Stimulated activated CD4-positive, alpha-beta T cell treated with anti-CD3 and anti-CD28 coated beads, Interleukin-4, amount 100 ng/mL, for 4 hours (primary cell): ENCODE data around the gene PIP5K1B.

Experiments used
- DNase-seq, 2 experiments: peaks; one replicate each; pipeline ENCODE4 v3.0.0-alpha.2; 2020

PIP5K1B gene

DNA sequence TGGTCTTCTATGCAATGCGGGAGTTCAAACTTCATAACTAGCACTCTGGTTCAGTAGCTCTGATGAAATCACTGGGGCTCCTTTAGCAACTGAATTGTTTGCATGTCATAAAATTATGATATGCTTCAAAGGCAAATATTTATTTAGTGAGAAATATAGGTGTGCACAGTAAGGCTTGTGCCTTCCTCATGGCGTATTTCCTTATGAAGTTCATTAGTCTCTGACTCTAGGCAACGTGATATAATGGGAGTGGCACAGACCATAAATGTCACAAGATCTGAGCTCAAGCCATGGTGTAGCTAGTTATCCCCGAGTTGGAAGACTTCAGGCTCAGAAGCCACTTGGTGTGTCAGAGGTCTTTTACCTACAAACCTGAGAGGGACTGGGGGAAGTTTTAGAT is 35.5 kb downstream of the PIP5K1B start:
- no peak for DNase-seq

DNA sequence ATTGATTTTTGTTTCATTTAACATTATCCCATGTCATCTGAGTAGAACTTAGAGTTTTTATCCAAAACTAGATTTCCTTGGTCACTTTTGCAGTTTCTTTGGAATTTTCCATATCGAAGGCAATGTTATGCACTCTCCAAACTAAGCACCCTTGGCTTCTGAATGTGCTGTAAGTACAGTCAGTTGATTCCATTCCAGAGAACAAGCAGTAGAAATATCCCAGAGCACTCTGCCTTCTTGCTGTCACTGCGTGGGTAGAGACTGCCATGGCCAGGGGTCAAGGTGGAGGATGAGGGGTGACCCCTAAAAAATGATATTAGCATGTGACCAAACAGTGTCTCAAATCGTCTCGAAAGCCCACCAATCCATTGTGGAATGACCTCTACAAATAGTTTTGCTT is 36.2 kb downstream of the PIP5K1B start:
- DNase-seq, result no peak

DNA sequence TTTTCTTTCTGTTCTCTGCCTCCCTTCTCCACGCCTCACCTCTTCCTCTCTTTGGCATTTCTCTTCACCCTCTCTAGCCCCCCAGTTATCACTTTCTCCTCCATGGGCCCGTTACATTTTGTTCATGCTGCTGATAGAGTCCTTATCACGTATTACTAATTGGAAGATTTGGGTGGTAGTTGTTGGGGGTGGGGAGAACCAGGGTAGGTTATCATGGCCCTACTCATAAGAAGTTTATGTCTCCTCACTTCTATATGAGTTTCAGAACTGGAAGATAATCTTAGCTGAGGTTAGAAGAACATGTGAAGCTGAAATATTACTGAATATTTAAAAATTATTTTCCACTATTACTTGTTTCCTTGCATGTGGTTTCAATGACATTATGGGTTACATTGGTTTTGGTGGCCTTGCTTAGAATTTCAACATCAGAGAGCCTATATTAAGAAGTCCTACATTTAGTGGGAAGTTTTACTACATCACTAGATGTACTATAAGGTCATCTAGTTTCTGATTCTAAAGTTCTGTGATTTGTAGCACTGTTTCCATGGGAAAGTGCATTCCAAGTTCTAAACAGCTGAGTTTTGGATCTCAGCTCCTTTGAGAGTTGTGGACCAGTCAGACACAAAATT is 36.8 kb downstream of the PIP5K1B start:
- no peak for DNase-seq

DNA sequence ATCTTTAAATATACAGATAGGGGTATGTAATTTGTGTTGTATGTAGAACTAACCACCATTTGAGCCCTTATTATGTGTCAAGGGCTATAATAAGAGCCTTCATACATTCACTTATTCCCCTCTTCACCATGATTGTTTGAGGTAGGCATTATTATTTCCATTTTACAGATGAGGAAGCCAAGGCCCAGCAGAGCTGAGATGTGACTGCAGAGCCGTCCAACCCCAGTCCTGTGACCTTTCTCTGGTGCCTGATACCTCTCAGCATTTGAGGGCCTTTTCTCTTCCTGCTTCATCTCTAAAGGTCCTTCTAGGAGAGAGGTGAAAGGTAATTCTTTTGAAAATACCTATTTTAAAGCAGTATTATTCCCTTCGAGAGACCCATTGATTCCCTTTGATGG is 37.3 kb downstream of the PIP5K1B start:
- no peak for DNase-seq

DNA sequence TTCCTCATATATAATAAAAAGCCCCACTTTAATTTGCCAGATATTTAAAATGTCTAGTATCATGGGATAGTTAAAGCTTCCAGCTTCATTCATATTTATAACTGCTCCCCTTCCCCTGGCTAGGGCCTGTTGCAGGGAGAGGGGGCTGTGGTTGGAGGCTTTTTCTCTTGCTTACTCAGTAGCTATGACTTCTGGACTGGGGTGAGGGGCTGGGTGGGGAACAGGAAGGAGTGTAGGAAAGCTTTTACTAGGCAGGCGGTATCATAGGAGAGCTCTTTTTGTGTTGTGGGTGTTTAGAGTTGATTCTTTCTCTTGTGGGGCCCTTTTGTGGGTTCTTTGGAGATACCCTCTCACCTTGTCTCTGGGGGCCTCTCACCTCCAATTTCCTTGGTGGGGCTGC is 39.4 kb downstream of the PIP5K1B start:
- no peak for DNase-seq

DNA sequence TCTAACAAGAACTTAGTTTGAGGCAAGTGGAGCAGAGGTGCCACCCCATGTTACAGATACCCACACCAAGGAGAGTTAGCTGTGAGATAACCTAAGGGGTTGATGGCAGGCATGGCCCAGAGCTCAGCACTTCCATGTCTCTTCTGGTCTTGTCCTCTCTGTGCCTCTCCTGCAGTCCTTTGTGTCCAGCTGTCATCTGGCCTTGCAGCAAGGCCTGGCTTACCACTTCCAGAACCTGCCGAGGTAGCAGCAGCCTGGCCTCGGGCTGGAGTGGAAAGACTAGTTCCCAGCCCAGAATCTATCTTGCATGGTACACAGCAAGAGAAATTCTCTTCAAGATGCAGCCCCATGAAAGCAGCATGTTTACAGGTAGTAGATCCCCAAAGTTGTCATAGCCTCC is 41.5 kb downstream of the PIP5K1B start:
- no peak for DNase-seq

DNA sequence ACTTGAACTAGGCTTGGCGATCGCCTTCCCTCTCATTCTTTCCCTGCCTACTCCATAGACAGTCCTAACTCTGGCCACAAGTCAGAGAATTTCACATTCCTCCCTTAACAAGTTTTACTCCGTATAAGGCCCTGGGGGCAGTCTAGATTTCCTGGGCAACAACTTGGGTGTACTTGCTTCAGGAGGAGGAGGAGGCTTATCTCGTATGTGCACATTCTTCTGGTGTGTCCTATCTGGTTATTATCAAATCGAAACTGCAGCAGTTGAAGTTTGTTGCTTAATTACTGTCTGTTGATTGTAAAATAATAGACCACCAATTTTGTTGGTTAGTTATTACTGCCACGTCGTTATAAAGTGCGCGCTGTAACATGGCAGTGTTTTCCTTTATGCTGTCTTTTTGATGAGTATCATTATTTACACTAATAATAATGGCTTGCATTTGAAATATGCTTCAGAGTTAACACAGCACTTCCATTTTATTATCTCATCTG is 42.0 kb downstream of the PIP5K1B start:
- DNase-seq, result no peak

DNA sequence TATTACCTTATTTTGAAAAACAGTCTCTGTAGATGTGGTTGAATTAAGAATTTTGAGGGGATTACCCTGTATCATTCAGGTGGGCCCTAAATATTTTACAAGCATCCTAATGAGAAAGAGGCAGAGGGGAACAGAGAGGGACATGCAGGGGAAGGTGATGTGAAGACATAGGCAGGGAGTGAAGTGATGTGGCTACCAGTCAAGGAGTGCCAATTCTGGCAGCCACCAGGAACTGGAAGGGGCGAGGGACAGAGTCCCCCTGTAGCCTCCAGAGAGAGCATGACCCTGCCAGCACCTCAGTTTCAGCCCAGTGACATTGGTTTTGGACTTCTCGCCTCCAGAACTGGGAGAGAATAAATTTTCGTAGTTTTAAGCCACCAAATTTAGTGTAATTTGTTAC is 44.1 kb downstream of the PIP5K1B start:
- DNase-seq, result no peak

DNA sequence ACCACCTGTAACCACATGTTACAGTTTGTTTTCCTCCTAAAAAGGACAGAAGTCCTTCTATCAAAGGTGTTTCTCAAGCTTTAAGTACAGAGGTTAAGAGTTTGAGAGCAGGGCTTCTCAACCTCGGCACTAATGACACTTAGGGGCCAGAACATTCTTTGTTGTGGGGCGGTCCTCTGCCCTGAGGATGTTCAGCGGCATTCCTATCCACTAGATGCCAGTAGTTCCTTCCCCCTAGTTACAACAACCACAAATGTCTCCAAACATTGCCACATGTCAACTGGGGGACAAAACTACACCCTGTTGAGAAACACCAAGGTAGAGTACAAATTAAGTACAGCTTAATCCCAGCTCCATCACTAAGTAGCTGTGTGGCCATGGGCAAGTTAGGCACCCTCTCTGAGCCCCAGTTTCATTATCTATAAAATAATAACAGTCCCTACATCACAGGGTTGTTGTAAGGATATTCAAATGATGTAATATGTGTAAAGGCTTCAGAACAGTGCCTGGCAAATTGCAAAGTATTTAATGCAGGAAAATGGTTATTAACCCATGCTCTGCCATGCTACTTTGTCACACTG is 44.6 kb downstream of the PIP5K1B start:
- DNase-seq, result no peak

DNA sequence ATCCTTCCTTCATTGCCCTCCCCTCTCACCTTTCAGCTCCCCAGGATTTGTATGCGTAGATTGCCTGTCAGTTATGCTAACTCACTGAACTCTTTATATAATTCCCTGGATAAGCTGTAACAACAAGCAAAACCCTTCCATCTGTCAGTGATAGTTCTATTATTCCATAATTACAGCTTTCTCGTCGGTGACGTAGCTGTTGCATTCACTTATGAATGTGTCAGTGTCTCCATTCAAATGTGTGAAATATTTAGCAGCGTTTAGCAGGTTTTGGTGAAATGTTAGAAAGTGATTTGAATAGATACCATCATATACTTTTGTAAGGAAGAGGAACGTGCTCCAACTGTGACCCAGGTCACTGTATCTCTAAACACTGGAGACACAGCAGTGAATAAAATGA is 45.2 kb downstream of the PIP5K1B start:
- no peak for DNase-seq

DNA sequence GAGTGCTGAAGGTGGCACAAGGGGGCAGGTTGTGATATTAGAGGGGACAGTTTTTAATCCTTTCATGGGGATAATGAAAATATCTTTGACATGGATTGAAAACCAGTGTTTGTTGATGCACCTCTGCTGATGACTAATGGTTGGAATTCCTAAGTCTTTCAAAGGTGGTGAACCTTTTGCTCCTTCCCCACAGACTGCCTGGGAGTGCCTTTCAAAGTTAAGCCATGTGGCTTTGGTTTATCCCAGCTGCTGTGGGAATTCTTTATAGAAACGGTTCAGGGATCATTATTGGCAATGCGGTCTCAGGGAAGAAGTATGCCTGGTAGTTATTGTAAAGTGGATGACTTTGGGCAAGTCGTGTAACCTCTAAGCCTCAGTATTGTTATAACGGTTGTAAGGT is 45.7 kb downstream of the PIP5K1B start:
- DNase-seq, result no peak

DNA sequence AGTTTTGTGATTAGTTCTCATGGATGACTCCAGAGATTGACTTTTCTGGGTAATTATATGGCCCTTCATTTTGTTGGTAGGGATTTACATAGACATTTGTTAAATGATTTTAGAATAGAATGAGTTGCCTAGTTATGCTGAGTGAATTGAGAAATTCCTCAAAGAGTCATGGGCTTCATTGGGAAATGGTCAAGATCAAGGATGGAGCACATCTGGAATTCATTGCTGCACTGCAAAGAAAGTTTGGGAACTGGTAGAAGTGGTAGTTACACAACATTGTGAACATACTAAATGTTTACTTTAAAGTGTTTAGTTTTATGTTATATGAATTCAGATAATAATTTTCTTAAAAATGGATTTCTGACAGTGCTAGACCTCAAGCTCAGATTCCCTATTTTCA is 46.5 kb downstream of the PIP5K1B start:
- DNase-seq, result no peak

DNA sequence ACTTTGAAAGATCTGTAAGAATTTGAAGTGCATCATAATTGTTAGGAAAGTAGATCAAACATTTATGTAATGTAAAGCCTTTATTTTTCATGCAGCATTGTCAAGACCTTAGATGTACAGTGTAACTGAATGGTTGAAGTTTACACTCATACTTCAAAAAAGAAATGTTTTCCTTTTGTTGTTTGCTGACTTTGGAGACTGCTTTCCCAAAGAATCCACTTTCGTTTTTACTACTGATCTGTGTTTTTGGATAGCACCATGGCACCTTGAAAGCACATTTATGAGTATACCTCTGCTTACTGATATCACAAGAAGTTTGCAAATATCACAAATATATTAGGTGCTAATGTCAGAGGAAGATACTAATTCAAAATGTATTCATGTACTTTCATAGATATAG is 50.0 kb downstream of the PIP5K1B start:
- no peak for DNase-seq

DNA sequence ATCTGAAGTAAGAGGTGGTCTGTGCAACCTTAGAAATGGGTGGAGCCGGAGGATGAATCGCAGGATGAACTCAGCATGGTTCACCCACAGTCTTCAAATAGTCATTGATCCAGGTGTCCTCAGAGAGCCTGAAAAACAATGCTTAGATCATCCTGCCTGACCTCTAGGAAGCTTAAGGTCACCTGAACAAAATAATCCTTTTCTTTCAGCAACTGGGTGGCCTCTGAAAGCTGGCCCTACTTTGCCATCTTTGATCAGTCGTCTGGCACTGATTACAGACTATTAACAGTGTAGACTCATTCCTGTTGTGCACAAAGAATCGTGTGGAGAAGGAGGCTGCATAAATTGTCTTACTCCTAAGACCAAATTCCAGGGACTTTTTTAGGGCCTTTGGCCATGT is 50.7 kb downstream of the PIP5K1B start:
- DNase-seq, result no peak

DNA sequence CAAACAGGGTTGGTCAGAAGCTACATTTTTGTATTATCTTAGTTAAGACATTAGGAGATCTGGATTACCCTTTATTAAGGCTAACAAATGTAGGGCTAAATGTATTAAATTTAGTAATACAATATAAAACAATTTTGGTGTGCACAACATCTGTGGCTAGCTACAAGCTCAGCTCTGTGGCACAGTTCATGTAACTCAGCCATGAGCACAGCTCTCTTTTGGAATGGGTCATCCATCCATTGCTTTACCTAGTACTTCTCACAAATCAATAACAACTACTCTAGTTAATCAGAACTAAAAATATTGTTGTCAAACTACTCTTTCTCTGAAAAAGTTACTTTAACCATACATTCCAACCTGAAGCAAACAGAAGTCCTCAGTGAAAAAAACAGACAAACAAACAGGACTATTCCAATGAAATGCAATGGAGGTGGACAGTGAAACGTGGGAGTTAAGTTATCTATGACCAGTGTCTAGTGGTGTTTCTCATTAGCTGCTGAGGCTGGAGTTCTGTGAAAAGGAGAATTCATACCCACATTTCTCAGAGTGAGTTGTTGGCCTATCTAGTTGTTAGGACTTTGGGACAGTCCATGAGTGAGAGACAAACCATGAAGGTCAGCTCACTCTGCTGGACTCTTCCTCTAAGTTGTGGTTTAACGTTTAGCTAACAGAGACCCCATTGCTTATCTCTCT is 55.1 kb downstream of the PIP5K1B start:
- DNase-seq, result no peak

DNA sequence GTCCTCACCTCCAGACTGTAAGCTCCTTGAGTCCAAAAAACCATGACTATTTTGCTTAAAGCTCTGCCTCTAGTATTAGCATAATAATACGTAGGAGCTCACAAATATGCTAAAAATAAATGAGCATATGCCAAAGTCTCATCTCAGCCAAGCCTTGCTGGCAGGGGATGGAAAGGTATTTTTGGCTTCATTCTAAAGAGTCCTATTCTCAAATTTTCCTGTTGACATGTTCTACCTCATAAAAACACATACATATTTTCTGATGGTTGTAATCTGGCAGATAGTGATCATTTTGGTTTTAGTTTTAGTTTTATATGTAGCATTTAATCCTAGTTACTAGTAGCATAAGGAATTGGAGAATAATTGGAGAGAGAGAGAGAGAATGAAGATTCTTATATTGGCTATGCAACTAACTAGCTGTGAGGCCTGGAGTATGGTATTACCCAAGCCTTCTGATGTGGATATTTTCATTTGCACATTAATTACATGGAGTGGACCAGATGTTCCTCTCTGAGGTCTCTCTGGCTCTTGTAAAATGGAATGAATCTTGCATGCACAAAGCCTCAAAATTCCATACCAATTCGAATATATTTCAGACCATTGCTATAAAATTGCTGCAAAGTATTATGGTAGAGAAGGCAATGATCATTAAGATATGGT is 55.8 kb downstream of the PIP5K1B start:
- no peak for DNase-seq

DNA sequence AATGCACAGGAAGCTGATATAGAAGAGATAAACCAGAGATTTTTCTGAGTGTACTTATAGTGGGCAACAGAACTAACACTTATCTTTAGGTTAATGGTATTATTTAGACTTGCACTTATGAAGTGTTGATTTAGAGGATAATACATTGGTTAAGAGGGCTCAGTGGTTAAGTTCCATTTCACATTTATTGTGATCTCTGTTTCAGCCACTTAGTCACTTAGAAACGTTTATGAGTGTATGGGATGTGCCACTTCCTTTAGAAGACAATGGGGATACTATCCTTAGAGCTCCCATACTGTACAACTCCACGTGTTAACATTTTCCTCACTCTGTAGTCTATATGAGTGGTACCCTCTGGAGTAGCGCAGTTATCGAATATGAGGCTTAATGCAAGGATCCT is 57.5 kb downstream of the PIP5K1B start:
- DNase-seq, result no peak

DNA sequence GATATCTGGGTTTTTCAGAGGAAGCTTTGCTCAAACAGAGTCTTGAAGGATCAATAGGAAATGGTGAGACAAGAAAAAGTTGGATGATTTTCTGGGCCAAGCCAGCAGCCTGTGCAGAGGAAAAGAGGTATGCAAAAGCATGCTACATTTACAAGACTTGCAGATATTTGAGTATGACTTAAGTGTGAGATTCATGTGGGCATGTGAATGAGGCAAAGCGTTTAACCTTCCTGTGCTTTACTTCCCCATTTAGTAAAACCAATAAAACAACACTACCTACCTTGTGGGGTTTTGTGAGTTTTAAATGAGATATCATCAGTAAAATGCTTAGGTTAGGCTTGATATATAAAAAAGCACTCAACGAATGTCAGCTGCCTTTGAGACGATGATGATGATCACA is 58.1 kb downstream of the PIP5K1B start:
- no peak for DNase-seq

DNA sequence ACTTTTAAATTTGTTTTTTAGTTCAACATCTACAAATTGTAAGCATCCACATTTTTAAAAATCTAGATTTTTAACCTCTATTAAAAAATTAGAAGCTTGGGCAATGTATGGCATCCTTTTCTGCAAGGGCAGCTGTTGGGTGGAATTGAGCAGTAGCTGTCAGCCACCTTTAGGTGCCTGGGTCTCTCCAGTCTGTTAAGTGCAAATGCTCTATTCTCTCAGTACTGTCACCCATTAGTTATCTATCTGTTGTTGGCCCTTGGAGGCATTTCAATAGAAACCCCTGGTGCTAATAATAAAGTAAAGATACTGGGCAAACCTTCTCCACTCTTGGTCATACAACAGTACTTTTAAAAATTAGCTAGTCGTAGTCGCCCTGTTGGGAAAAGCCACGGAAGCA is 63.6 kb downstream of the PIP5K1B start:
- no peak for DNase-seq

DNA sequence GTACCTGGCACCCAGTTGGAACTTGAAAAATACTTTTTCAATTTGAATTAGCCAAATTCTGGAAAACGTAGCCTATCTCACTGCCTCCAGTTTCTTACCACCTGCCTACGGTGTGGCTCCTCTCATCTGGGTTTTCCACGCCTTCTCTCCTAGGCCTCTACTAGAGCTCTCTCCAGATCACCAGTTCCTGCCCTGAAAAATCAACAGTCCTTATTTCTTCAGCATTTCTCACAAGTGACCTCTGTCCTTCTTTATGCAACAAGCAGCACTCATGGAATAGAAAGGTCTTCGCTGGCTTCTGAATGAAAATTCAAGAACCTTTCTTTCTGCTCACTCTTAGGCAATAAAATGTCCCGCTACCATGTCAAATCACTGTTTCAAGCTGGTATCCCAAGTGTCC is 64.8 kb downstream of the PIP5K1B start:
- no peak for DNase-seq

DNA sequence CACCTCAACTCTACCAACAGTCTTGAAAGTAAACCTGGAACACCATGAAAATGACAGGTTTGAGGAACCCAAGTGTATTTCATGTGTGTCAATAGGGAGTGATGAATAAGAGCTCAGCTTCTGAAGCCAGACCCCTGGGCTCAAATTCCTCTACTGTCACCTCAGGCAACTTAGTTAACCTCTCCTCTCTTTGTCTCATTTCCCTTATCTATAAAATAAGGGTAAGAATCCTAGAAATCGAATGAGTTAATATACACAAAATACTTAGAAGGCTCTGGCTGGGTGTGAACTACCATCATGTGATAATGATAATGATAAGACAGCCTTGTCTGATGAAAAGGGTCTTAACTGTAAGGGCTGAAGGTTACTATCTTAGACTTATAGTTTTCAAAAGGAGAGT is 66.3 kb downstream of the PIP5K1B start:
- DNase-seq, result no peak

DNA sequence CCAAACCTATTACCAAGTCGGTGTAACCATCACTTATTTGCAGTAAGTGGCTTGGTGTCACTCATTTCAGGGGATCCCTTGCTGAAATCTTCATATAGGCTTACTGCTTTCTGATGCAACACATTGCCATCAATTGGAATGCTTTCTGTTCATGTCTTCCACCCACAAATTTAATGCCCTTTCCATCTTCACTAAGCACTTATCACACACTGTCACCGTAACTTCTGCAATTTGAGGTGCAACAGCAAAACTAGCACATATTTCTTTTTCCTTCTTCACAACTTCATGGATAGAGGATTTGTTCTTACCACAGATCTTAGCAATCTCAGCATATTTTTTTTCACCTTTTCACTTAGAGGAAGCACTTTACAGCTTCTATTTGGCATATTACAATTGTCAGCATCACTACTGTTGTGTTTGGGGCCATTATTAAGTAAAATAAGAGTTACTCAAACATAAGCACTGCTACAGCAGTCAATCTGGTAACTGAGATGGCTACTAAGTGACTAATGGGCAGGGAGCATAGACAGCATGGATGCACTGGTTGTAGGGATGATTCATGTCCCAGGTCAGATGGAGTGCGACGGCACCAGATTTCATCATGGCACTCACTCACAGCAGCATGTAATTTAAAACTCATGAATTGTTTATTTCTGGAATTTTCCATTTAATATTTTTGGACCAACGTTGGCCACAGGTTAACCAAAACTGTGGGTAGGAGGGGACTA is 70.1 kb downstream of the PIP5K1B start:
- DNase-seq, result no peak

DNA sequence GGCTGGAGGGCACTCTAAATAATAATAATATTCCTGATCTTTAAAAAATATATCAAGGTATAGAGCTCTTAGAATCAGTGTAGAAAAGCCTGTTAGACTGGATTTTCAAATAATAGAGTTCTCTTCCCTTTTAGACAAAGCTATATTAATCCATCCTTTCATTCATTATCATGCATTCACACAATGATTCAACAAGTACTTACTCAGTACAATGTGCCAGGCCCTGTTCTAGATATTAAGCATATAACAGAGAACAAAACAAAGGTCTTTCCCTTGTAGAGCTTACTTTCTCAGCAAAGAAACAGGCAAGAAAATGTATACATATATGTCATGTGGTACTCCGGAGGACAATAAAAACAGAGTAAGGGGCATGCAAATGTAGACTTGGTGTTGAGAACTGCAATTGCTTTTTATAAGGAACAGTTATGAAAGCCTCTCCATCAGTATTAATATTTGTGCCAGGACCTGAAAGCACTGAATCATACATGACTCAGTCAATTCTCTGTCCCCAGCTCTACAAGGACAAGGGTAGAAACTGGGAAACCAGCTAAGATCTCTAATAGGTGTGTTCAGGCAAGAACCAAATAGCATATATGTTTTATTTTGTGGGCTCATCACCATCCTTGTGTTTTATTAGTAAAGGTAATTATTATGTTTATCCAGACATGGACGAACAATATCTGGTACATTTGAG is 72.2 kb downstream of the PIP5K1B start:
- DNase-seq, result no peak
